Measurements from ENCODE around the gene KRTAP10-6.

DNA sequence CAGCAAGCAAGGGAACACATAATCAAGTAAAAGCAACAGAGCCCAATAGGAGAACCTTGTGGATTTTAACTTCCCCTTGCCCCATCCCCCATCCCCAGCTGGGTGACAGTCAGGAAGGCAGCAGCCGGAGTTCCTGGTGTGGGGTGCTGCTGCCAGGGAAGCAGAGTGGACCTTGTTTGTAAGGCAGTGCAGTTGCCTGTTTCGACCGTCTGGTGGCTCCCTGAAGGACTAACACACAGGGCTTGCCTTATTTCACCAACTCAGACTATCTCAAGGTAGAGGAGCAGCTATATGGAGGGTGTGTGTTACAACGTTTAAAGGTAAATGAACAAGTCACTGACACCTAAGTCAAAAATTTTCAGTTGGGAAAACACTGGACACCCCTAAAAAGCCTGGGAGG lies 26.2 kb upstream of the KRTAP10-6 start:
- TF ChIP-seq, protein P1, sequence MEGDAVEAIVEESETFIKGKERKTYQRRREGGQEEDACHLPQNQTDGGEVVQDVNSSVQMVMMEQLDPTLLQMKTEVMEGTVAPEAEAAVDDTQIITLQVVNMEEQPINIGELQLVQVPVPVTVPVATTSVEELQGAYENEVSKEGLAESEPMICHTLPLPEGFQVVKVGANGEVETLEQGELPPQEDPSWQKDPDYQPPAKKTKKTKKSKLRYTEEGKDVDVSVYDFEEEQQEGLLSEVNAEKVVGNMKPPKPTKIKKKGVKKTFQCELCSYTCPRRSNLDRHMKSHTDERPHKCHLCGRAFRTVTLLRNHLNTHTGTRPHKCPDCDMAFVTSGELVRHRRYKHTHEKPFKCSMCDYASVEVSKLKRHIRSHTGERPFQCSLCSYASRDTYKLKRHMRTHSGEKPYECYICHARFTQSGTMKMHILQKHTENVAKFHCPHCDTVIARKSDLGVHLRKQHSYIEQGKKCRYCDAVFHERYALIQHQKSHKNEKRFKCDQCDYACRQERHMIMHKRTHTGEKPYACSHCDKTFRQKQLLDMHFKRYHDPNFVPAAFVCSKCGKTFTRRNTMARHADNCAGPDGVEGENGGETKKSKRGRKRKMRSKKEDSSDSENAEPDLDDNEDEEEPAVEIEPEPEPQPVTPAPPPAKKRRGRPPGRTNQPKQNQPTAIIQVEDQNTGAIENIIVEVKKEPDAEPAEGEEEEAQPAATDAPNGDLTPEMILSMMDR (IDR thresholded peaks at IDR 0.05), result no peak
- TF ChIP-seq POLR2A (IDR thresholded peaks at IDR 0.05; ENCODE audit: low read length) (no peak), JUN (IDR thresholded peaks at IDR 0.05) (no peak)
